ENCODE measurements around the gene CYP2F1.

DNA sequence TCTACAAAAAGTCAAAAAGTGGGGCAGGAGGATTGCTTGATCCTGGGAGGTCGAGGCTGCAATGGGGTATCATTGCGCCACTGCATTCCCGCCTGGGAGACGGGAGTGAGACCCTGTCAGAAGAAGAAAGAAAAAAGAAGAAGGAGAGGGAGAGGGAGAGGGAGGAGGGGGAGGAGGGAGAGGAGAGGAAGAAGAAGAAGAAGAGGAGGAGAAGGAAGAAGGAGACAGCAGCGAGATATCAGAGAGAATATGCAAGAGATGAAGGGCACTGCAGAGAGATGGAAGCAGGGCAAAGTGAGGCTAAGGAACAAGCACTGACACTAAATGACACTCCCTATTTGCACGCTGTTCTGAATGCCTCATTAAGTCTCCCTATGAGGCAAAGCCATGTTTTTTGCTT, 14.5 kb downstream of the CYP2F1 start:
- TF ChIP-seq, protein P1, sequence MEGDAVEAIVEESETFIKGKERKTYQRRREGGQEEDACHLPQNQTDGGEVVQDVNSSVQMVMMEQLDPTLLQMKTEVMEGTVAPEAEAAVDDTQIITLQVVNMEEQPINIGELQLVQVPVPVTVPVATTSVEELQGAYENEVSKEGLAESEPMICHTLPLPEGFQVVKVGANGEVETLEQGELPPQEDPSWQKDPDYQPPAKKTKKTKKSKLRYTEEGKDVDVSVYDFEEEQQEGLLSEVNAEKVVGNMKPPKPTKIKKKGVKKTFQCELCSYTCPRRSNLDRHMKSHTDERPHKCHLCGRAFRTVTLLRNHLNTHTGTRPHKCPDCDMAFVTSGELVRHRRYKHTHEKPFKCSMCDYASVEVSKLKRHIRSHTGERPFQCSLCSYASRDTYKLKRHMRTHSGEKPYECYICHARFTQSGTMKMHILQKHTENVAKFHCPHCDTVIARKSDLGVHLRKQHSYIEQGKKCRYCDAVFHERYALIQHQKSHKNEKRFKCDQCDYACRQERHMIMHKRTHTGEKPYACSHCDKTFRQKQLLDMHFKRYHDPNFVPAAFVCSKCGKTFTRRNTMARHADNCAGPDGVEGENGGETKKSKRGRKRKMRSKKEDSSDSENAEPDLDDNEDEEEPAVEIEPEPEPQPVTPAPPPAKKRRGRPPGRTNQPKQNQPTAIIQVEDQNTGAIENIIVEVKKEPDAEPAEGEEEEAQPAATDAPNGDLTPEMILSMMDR (IDR thresholded peaks at IDR 0.05; ENCODE audit: low read length): no peak
- no peak for TF ChIP-seq EZH2 (optimal IDR thresholded peaks at IDR 0.05; ENCODE audit: low read depth, low read length)

Data from MM.1S (cell line).